Right lobe of liver (tissue), 6 donors: Measurements from ENCODE around the gene DSC3. TPM values are rescaled to one million over a fixed set of nuclear protein-coding genes. Genes with fewer than 3 reads are reported as not detected.
"Not testable (repeated sequence)": the region's sequence is repeated elsewhere in the genome, so short reads cannot be mapped to it uniquely, and the experiment has no call there.

Experiments used
- ATAC-seq, 4 donors: fragments of 200-7000 bp; cut with Tn5 transposase; one replicate each; pipeline ENCODE4 v1.9.1; 2020; ENCODE audit warnings: mild to moderate bottlenecking in 4 of 4, moderate library complexity in 4 of 4
- DNase-seq, 3 donors: peaks; one replicate each; pipeline ENCODE4 v3.0.0-alpha.2; 2020
- H3K27ac ChIP-seq, 3 donors: fragments of 200-600 bp; one replicate each; pipeline ENCODE4 v1.8.0; 2022
- H3K27me3 ChIP-seq, 2 donors: fragments of 200-600 bp; one replicate each; pipeline ENCODE4 v1.8.0; 2022
- H3K36me3 ChIP-seq, 4 donors: fragments of 200-600 bp; sonication (generic) in 1 of 4; one replicate each; pipeline versions ENCODE4 v1.5.1 to v1.8.0; 2017 to 2022; ENCODE audit warnings: control low read depth in 1 of 4
- H3K4me1 ChIP-seq, 4 donors: fragments of 200-600 bp; sonication (generic) in 1 of 4; one replicate each; pipeline versions ENCODE4 v1.5.1 to v1.8.0; 2017 to 2022; ENCODE audit warnings: control low read depth in 1 of 4
- H3K4me3 ChIP-seq, 3 donors: fragments of 200-600 bp; one replicate each; pipeline ENCODE4 v1.8.0; 2022
- H3K9me3 ChIP-seq, 4 donors: fragments of 200-600 bp; sonication (generic) in 1 of 4; one replicate each; pipeline versions ENCODE4 v1.5.1 to v1.8.0; 2017 to 2022; ENCODE audit warnings: control low read depth in 1 of 4
- CTCF ChIP-seq, 4 donors: fragments of 200-600 bp in 3 of 4; fragments of 450-650 bp in 1 of 4; IDR thresholded peaks; one replicate each; pipeline versions ENCODE4 v1.5.1 to v1.8.0; 2016 to 2022; ENCODE audit warnings: antibody characterized with exemption in 4 of 4, mild to moderate bottlenecking in 2 of 4
- POLR2A ChIP-seq: fragments of 450-650 bp; IDR thresholded peaks from one replicate; pipeline ENCODE4 v1.6.1; 2017; ENCODE audit warnings: antibody characterized with exemption, mild to moderate bottlenecking
- WGBS: methylation state at CpG from one replicate; pipeline ENCODE4 v1.1.6; 2018; ENCODE audit warnings: low coverage, low lambda C conversion rate; ENCODE audit not compliant: insufficient coverage; ENCODE audit errors: missing lambda C conversion rate; 5-methylcytosine and 5-hydroxymethylcytosine counted together
- intact Hi-C, 2 donors: fragments of 100-400 bp; cut with DNase I; formaldehyde crosslinking; loops; one replicate each; pipeline versions ENCODE4 v1.11.2 to v1.14.1; 2022
- total RNA-seq, 6 experiments: library from RNA; depleted of rRNA in 2 of 6; stranded (reverse); fragments of >200 nt in 2 of 6; fragmentation: NEBNext Ultra II Directional in 3 of 6; extraction: Animal tissue kit (Norgen Biotek cat#: 25700) in 3 of 6; gene quantifications; one replicate each; pipeline versions ENCODE4 v1.1.0 to v1.2.4, GENCODE V29; 2016 to 2023
- donor health status: DM: no; HTN: yes; CAD: no.
- donor health status: DM: no; HTN: no; CAD: no.
- donor health status: DM: no; HTN: no; CAD: no.
- donor health status: DM: no; HTN: yes; CAD: no.
- donor health status: DM: no; HTN: yes; CAD: no.

DSC3 gene
- total RNA-seq, 6 experiments from 2014 or later: 0.07 TPM; not detected in 5

GRCh38 chr18:30988440-30988839 is 54.1 kb downstream of the DSC3 start:
- intact Hi-C loops: no loop called here
- WGBS: 71% methylated on average over 4 of the region's 4 CpGs
- ATAC-seq (no peak), DNase-seq (no peak)
- H3K27ac ChIP-seq: no peak overlapping the region
- no peaks in the 10 kb centered on the region for H3K4me1 ChIP-seq
- H3K27me3 ChIP-seq: no peaks in the 10 kb centered on the region
- H3K4me3 ChIP-seq: no peak overlapping the region
- TF ChIP-seq POLR2A (no peak), CTCF (IDR thresholded peaks at IDR 0.05) (no peak)
- H3K36me3 ChIP-seq: no peaks in the 10 kb centered on the region
- no peaks in the 10 kb centered on the region for H3K9me3 ChIP-seq

GRCh38 chr18:30987467-30988241 is 54.9 kb downstream of the DSC3 start:
- Histone ChIP-seq H3K9me3 (no peaks in the 10 kb centered on the region), H3K4me3 (no peak overlapping the region), H3K27me3 (no peaks in the 10 kb centered on the region), H3K27ac (no peak overlapping the region), H3K36me3 (no peaks in the 10 kb centered on the region), H3K4me1 (no peaks in the 10 kb centered on the region)
- ATAC-seq (no peak), DNase-seq (no peak)
- intact Hi-C loops: no loop called here
- 26% methylated on average over 3 of the region's 4 CpGs for WGBS
- TF ChIP-seq POLR2A: no peak
- TF ChIP-seq CTCF (IDR thresholded peaks at IDR 0.05): no peak

GRCh38 chr18:30985753-30986152 is 56.8 kb downstream of the DSC3 start:
- DNase-seq (no peak), ATAC-seq (no peak)
- Histone ChIP-seq H3K4me1 (no peaks in the 10 kb centered on the region), H3K27ac (no peak overlapping the region), H3K27me3 (no peaks in the 10 kb centered on the region), H3K36me3 (no peaks in the 10 kb centered on the region), H3K4me3 (no peak overlapping the region), H3K9me3 (no peaks in the 10 kb centered on the region)
- intact Hi-C loops: no loop called here
- 76% methylated on average over 8 of the region's 12 CpGs for WGBS
- no peak for TF ChIP-seq POLR2A
- no peak for TF ChIP-seq CTCF (IDR thresholded peaks at IDR 0.05)

GRCh38 chr18:30982285-30982992 is 60.1 kb downstream of the DSC3 start:
- ATAC-seq (no peak), DNase-seq (no peak)
- H3K36me3 ChIP-seq: no peaks in the 10 kb centered on the region
- intact Hi-C loops: no loop called here
- H3K4me3 ChIP-seq: no peak overlapping the region
- 75% methylated on average over 11 of the region's 11 CpGs for WGBS
- H3K27ac ChIP-seq: no peak overlapping the region
- no peaks in the 10 kb centered on the region for H3K4me1 ChIP-seq
- H3K9me3 ChIP-seq: no peaks in the 10 kb centered on the region
- TF ChIP-seq POLR2A (no peak), CTCF (IDR thresholded peaks at IDR 0.05) (no peak)
- no peaks in the 10 kb centered on the region for H3K27me3 ChIP-seq

GRCh38 chr18:30978091-30978490 is 64.5 kb downstream of the DSC3 start:
- H3K4me3 ChIP-seq, intact Hi-C loops, ATAC-seq, H3K4me1 ChIP-seq, H3K27me3 ChIP-seq, DNase-seq, H3K36me3 ChIP-seq, H3K9me3 ChIP-seq, H3K27ac ChIP-seq: not testable (repeated sequence)
- 66% methylated on average over 4 of the region's 4 CpGs for WGBS
